Esophagus squamous epithelium (tissue), 4 donors: ENCODE results near the gene COLGALT1.

ENCODE experiments used
- POLR2A ChIP-seq, 4 donors: fragments of 450-650 bp; IDR thresholded peaks; one replicate each; pipeline ENCODE4 v1.6.1; 2017; ENCODE audit warnings: antibody characterized with exemption in 4 of 4, mild to moderate bottlenecking in 4 of 4, moderate library complexity in 3 of 4
- TF ChIP-seq, protein P1 (sequence below), 6 experiments: fragments of 450-650 bp in 4 of 6; fragments of 200-600 bp in 2 of 6; sonication (generic) in 2 of 6; IDR thresholded peaks; one replicate each; pipeline ENCODE4 v1.5.1; 2016 to 2019; ENCODE audit warnings: antibody characterized with exemption in 6 of 6, mild to moderate bottlenecking in 4 of 6, moderate library complexity in 4 of 6

DNA sequence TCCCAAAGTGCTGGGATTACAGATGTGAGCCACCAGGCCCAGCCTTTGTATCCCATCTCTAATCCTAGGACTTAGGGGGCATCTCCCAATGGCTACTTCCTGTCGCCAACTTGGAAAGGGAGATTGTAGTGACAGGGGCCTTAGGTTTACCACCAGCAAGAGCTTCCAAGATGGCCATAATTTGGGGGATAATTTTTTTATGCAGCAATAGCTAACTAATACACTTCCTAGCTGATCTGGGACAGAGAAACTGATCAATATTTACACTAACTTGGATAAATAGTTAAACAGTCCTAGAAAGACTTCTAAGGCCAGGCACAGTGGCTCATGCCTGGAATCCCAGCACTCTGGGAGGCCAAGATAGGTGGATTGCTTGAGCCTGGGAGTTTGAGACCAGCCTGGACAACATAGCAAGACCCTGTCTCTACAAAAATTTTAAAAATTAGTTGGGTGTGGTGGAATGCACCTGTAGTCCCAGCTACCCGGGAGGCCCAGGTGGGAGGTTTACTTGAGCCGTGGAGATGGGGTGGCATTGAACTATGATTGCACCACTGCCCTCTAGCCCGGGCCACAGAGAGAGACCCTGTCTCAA, 5.3 kb upstream of the COLGALT1 start:
- no peak for TF ChIP-seq POLR2A (IDR thresholded peaks at IDR 0.05)
- TF ChIP-seq, protein P1, sequence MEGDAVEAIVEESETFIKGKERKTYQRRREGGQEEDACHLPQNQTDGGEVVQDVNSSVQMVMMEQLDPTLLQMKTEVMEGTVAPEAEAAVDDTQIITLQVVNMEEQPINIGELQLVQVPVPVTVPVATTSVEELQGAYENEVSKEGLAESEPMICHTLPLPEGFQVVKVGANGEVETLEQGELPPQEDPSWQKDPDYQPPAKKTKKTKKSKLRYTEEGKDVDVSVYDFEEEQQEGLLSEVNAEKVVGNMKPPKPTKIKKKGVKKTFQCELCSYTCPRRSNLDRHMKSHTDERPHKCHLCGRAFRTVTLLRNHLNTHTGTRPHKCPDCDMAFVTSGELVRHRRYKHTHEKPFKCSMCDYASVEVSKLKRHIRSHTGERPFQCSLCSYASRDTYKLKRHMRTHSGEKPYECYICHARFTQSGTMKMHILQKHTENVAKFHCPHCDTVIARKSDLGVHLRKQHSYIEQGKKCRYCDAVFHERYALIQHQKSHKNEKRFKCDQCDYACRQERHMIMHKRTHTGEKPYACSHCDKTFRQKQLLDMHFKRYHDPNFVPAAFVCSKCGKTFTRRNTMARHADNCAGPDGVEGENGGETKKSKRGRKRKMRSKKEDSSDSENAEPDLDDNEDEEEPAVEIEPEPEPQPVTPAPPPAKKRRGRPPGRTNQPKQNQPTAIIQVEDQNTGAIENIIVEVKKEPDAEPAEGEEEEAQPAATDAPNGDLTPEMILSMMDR (IDR thresholded peaks at IDR 0.05): no peak
